ENCODE data around the gene CHAC2.
"Not testable (repeated sequence)": the region's sequence is repeated elsewhere in the genome, so short reads cannot be mapped to it uniquely, and the experiment has no call there.

Gene CHAC2

DNA sequence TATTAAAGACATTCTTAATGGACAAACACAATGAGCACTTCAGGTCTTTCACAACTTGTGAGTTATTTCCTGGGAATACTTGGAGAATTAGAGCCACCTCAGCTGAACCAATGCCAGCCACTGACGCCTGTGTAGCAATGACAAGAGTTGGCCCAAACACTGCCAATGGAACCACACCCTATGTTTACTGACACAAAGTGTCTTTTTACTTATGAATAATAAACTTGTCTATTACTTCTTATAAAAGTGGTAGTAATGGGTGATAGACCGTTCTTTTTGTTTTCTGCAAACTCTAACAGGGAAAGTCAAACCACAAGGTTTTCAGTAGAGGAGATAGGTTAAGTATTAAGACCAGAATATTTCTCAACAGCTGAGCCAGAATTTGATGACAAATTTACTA is 12.5 kb upstream of the CHAC2 start:
- Mint-ChIP-seq H3K27ac (no peak overlapping the region), H3K4me1 (peaks cover 6 to 17% of the 10 kb centered on the region in 2 donors), H3K9me3 (peaks cover 0 to 5% of the 10 kb centered on the region in 2 donors), H3K36me3 (peaks cover 23 to 34% of the 10 kb centered on the region in 2 donors), H3K27me3 (no peaks in the 10 kb centered on the region), H3K4me3 (no peak overlapping the region)
- ATAC-seq (replicated peaks) (no peak), DNase-seq (no peak)

DNA sequence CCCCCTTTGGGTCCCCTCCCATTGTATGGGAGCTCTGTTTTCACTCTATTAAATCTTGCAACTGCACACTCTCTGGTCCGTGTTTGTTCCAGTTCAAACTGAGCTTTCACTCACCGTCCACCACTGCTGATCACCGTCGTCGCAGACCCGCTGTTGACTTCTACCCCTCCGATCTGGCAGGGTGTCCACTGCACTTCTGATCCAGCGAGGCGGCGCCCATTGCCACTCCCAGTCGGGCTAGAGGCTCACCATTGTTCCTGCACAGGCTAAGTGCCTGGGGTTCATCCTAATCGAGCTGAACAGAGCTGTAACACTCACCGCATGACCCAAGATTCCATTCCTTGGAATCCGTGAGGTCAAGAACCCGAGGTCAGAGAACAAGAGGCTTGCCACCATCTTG is 11.0 kb upstream of the CHAC2 start:
- no peak for ATAC-seq (replicated peaks)
- H3K9me3 Mint-ChIP-seq = peaks cover 0 to 5% of the 10 kb centered on the region in 2 donors
- no peaks in the 10 kb centered on the region for H3K27me3 Mint-ChIP-seq
- DNase-seq = no peak
- H3K4me1 Mint-ChIP-seq = peaks cover 4 to 17% of the 10 kb centered on the region in 2 donors
- H3K36me3 Mint-ChIP-seq = peaks cover 28 to 40% of the 10 kb centered on the region in 2 donors
- no peak overlapping the region for H3K27ac Mint-ChIP-seq
- no peak overlapping the region for H3K4me3 Mint-ChIP-seq

DNA sequence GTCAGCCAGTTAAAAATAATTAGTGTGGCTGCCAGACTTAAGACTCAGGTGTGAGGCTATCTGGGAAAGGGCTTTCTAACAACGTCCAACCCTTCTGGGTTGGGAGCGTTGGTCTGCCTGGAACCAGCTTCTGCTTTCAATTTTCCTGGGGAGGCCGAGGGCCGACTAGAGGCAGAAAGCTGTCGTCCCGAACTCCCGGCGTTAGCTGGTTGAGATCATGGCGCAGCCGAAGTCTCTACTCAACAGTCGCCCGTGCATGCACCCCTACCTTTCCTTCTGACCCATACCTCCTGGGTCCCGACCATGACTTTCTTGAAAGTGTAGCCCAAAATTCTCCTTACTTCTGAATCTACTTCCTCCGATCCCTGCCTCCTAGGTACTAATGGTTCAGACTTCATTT is 10.4 kb upstream of the CHAC2 start:
- not testable (repeated sequence) for H3K9me3 Mint-ChIP-seq; H3K27me3 Mint-ChIP-seq; DNase-seq; H3K4me3 Mint-ChIP-seq; ATAC-seq (replicated peaks); H3K27ac Mint-ChIP-seq
- Mint-ChIP-seq H3K36me3 (peaks cover 32 to 46% of the 10 kb centered on the region in 2 donors), H3K4me1 (peaks cover 4 to 16% of the 10 kb centered on the region in 2 donors)

DNA sequence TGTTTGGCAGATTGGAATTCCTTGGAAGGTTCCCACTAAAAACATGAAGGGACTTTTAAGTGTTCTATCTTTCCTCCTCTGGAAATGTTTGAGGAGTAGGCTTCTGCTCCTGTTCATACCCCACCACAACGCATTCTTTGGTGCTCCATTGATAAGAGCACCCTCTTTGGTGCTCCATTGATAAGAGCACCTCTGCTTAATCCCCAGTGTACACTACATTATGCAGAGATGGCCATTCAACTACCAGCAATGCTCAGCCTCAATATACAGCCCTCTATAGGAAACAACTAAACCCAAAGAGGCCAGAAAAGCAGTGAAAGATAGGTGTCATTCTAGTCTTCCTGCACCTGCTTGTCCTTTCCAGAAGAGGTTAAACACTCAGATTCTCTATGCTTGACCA is 1.8 kb upstream of the CHAC2 start:
- DNase-seq (no peak), ATAC-seq (replicated peaks) (no peak)
- peaks cover 13 to 43% of the 10 kb centered on the region in 2 donors for H3K36me3 Mint-ChIP-seq
- no peaks in the 10 kb centered on the region for H3K27me3 Mint-ChIP-seq
- no peak overlapping the region for H3K27ac Mint-ChIP-seq
- peaks cover 11 to 34% of the 10 kb centered on the region in 2 donors for H3K4me1 Mint-ChIP-seq
- H3K4me3 Mint-ChIP-seq = no peak overlapping the region
- no peaks in the 10 kb centered on the region for H3K9me3 Mint-ChIP-seq

DNA sequence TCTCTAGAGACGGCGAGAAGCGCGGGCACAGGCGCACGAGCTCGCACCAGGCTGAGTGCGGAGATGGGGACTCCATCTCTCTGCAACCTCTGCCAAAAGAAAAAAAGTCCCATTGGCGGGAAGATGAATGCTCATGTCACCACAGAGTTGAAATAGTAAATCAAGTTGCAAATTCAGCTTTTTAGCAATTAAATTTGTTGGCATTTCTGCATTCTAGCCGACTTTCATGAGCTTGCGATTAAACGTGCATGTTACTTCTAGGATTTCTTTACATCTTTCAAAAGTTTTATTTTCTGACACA is 588 bp downstream of the CHAC2 start:
- Mint-ChIP-seq H3K36me3 (peaks cover 6 to 34% of the 10 kb centered on the region in 2 donors), H3K4me3 (peak overlapping the region; percentile 98 to 99), H3K4me1 (peaks cover 13 to 37% of the 10 kb centered on the region in 2 donors), H3K9me3 (no peaks in the 10 kb centered on the region), H3K27ac (peak overlapping the region; percentile 100), H3K27me3 (no peaks in the 10 kb centered on the region)
- no peak for DNase-seq
- peak in 1 of 2 donors; percentile 74 for ATAC-seq (replicated peaks)

DNA sequence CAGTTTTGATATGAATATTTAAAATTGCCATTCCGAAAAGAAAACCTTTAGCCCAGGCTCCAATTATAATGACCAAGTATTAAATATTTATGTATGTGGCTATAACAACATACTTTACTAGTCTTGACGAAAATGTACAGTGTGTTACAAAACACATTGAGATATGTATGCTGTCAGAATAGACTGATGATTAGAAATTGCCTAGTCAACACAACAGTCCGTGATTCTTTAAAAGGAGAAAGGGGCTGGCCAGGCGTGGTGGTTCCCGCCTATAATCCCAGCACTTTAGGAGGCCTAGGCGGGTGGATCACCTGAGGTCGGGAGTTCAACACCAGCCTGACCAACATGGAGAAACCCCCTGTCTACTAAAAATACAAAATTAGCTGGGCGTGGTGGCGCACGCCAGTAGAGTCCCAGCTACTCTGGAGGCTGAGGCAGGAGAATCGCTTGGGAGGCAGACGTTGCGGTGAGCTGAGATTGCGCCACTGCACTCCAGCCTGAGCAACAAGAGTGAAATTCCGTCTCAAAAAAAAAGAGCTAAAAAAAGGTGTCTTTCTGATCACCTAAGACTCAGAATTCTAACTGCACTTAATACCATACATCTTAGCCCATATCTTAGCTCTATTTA is 1.8 kb downstream of the CHAC2 start:
- no peak for ATAC-seq (replicated peaks)
- peak overlapping the region in 1 of 2 donors; percentile 99 for H3K4me3 Mint-ChIP-seq
- H3K4me1 Mint-ChIP-seq = peaks cover 13 to 37% of the 10 kb centered on the region in 2 donors
- peaks cover 5 to 29% of the 10 kb centered on the region in 2 donors for H3K36me3 Mint-ChIP-seq
- H3K27me3 Mint-ChIP-seq = no peaks in the 10 kb centered on the region
- no peak for DNase-seq
- no peak overlapping the region for H3K27ac Mint-ChIP-seq
- no peaks in the 10 kb centered on the region for H3K9me3 Mint-ChIP-seq

DNA sequence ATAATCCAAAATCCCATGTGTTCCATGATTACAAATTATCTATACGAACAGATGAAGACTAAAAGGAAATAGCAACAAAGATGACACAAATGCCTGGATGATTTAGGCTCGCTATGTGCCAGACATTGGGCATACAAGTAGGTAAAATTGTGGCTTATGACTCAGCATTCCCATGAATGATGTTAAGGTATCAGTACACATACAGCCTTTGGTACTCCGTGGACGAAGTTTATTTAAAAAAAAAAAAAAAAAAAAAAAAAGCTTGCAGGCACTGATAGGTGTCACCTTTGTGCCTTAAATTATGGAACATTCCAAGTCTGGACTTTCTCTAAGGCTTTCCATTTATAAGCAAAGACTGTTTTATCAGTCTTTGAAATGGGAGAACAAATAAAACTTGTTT is 2.7 kb downstream of the CHAC2 start:
- no peak overlapping the region for H3K4me3 Mint-ChIP-seq
- no peak for DNase-seq
- H3K4me1 Mint-ChIP-seq = peaks cover 13 to 37% of the 10 kb centered on the region in 2 donors
- no peak overlapping the region for H3K27ac Mint-ChIP-seq
- peaks cover 5 to 27% of the 10 kb centered on the region in 2 donors for H3K36me3 Mint-ChIP-seq
- ATAC-seq (replicated peaks) = no peak
- H3K9me3 Mint-ChIP-seq = no peaks in the 10 kb centered on the region
- H3K27me3 Mint-ChIP-seq = no peaks in the 10 kb centered on the region

DNA sequence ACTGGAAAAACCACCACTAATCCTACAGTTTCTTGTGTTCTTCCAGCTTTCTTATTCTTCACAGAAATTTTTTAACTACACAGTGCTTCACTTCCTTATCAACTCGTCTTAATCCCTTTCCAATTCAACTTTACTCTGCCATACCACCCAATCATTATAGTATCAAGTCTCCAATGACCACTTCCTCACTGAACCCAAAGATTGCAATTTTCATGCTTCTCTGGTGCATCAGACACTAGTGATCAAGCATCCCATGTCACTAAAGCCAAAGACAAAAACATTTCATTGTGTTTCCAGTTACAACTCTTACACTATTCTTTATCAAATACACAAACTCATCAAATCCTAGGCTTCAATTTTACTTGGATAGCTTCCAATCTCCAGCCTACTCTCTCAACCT is 9.5 kb downstream of the CHAC2 start:
- H3K9me3 Mint-ChIP-seq = no peaks in the 10 kb centered on the region
- peaks cover 23 to 38% of the 10 kb centered on the region in 2 donors for H3K36me3 Mint-ChIP-seq
- ATAC-seq (replicated peaks) (no peak), DNase-seq (no peak)
- no peaks in the 10 kb centered on the region for H3K27me3 Mint-ChIP-seq
- peaks cover 16 to 24% of the 10 kb centered on the region in 2 donors for H3K4me1 Mint-ChIP-seq
- H3K27ac Mint-ChIP-seq = no peak overlapping the region
- no peak overlapping the region for H3K4me3 Mint-ChIP-seq

DNA sequence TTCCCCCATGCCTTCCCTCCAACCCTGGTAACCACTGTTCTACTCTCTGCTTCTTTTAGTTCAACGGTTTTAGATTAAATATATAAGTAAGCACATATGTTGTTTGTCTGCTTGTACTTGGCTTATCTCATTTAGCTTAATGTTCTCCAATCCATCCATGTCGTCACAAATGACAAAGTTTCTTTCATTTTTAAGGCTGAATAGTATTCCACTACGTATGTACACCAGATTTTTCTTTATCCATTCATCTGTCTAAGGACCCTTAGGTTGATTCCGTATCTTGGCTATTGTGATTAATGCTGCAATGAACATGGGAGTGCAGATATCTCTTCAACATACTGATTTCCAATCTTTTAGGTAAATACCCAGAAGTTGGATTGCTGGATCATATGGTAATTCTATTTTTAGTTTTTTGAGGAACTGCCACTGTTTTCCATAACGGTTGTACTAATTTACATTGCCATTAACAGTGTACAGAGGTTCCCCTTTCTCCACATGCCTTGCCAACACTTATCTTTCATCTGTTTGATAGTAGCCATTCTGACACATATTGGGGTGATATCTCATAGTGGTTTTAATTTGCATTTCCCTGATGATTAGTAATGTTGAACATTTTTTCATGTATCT is 11.0 kb downstream of the CHAC2 start:
- Mint-ChIP-seq H3K4me3 (no peak overlapping the region), H3K4me1 (peaks cover 17 to 24% of the 10 kb centered on the region in 2 donors)
- no peak for DNase-seq

DNA sequence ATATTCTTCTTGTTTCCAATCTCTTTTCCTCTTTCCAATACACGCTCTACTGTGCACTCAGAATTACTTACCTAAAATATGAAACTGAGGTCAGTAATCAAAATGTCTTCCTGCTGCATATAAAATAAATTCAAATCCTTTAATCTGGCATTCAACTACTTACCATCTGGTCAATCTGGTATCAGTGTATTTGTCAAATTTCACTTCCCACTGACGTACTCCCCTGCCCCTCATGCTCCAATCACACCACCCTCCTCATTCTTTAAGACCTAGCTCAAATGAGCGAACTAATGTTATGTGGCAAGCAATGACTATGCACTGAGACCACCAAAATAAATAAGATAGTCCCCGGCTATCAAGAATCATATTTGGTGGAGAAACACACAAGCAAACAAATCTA is 12.5 kb downstream of the CHAC2 start:
- H3K27ac Mint-ChIP-seq = no peak overlapping the region
- peaks cover 27 to 34% of the 10 kb centered on the region in 2 donors for H3K4me1 Mint-ChIP-seq
- DNase-seq (no peak), ATAC-seq (replicated peaks) (no peak)
- peaks cover 20 to 34% of the 10 kb centered on the region in 2 donors for H3K36me3 Mint-ChIP-seq
- H3K9me3 Mint-ChIP-seq = no peaks in the 10 kb centered on the region
- no peak overlapping the region for H3K4me3 Mint-ChIP-seq
- no peaks in the 10 kb centered on the region for H3K27me3 Mint-ChIP-seq

More for the DNA sequence above, 11.0 kb downstream of the CHAC2 start:
- ATAC-seq (replicated peaks) = no peak
- no peaks in the 10 kb centered on the region for H3K27me3 Mint-ChIP-seq
- no peaks in the 10 kb centered on the region for H3K9me3 Mint-ChIP-seq
- peaks cover 23 to 35% of the 10 kb centered on the region in 2 donors for H3K36me3 Mint-ChIP-seq
- H3K27ac Mint-ChIP-seq = no peak overlapping the region

DNA sequence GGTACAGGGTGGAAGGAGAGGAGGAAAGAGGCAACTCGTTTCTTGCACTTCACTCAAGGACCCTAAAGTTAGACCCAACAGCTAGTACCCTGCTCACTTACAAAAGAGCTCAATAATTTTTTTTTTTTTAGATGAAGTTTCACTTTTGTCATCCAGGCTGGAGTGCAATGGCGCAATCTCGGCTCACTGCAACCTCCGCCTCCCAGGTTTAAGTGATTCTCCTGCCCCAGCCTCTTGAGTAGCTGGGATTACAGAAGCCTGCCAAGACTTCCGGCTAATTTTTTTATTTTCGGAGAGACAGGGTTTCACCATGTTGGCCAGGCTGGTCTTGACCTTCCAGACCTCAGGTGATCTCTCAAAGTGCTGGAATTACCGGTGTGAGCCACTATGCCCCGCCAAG is 15.1 kb downstream of the CHAC2 start:
- Mint-ChIP-seq H3K9me3 (no peaks in the 10 kb centered on the region), H3K27ac (no peak overlapping the region), H3K4me1 (peaks cover 26 to 35% of the 10 kb centered on the region in 2 donors), H3K4me3 (no peak overlapping the region), H3K36me3 (peaks cover 15 to 31% of the 10 kb centered on the region in 2 donors), H3K27me3 (no peaks in the 10 kb centered on the region)
- DNase-seq (no peak), ATAC-seq (replicated peaks) (no peak)

DNA sequence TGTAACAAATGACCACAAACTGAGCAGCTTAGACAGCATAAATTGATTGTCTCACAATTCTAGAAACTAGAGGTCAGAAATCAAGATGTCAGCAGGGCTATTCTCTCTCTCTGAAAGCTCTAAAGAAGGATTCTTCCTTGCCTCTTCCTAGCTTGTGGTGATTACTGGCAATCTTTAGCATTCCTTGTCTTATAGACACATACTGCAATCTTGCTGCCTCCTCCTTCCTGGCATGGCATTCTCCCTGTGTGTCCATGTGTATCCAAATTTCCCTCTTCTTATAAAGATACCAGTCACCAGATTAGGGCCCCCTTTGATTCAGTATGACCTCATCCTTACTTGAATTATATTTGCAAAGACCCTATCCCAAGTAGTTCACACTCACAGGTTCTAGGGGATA is 16.8 kb downstream of the CHAC2 start:
- ATAC-seq (replicated peaks) (no peak), DNase-seq (no peak)
- Mint-ChIP-seq H3K27ac (no peak overlapping the region), H3K36me3 (peaks cover 15 to 20% of the 10 kb centered on the region in 2 donors), H3K4me3 (peak overlapping the region; percentile 2 to 13), H3K4me1 (peaks cover 24 to 37% of the 10 kb centered on the region in 2 donors), H3K9me3 (no peaks in the 10 kb centered on the region), H3K27me3 (no peaks in the 10 kb centered on the region)

DNA sequence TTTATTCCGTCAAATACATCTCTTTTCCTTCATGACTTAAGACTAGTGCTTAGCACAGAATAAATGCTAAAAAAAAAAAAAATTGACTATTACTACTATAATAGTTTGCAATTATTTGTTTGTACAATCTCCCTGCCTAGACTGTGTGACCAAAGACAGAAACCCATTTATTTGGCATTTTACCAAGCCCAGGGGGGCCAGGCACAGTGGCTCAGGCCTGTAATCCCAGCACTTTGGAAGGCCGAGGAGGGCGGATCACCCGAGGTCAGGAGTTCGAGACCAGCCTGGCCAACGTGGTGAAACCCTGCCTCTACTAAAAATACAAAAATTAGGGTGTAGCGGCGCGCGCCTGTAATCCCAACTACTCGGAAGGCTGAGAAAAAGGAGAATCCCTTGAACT is 17.8 kb downstream of the CHAC2 start:
- no peaks in the 10 kb centered on the region for H3K27me3 Mint-ChIP-seq
- DNase-seq (no peak), ATAC-seq (replicated peaks) (no peak)
- peaks cover 21 to 32% of the 10 kb centered on the region in 2 donors for H3K4me1 Mint-ChIP-seq
- H3K9me3 Mint-ChIP-seq = no peaks in the 10 kb centered on the region
- peak overlapping the region; percentile 99 for H3K27ac Mint-ChIP-seq
- peak overlapping the region; percentile 92 to 93 for H3K4me3 Mint-ChIP-seq
- H3K36me3 Mint-ChIP-seq = peaks cover 11 to 14% of the 10 kb centered on the region in 2 donors

DNA sequence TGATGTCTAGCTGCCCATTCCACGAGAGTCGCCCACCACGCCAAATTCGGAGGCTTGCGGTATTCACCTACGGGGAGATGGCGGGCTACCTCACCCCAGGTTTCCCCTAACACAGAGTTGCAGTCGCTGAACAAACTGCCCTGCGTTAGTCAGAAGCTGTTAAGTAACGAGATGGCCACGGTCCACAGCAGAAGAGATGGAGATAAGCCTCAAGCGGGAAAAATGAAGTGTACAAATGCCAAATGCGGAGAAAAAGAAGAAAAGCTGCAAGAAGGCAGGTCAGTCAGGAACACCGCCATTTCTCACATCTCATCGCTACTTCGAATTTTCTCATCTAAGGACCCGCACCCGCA is 18.7 kb downstream of the CHAC2 start:
- Mint-ChIP-seq H3K36me3 (peaks cover 11 to 13% of the 10 kb centered on the region in 2 donors), H3K4me3 (peak overlapping the region; percentile 92 to 93), H3K27me3 (no peaks in the 10 kb centered on the region), H3K9me3 (no peaks in the 10 kb centered on the region), H3K27ac (peak overlapping the region; percentile 99), H3K4me1 (peaks cover 22 to 37% of the 10 kb centered on the region in 2 donors)
- ATAC-seq (replicated peaks) = peak; percentile 40 to 47
- DNase-seq = peak; percentile 18
